OCI-LY1 (cell line): ENCODE results near the gene ZNF354C.

Experiments
- EZH2 ChIP-seq: fragments of 200-600 bp; sonication (generic), shearing (Covaris generic); IDR thresholded peaks from 2 replicates; pipeline ENCODE4 v1.8.0; 2017; ENCODE audit warnings: borderline replicate concordance, mixed run types, mild to moderate bottlenecking, antibody characterized with exemption, low read length, moderate library complexity, mixed read lengths
- TF ChIP-seq, protein P1 (sequence below): fragments of 200-600 bp; sonication (generic), shearing (Covaris generic); IDR thresholded peaks from 2 replicates; pipeline ENCODE4 v1.5.1; 2017; ENCODE audit warnings: mild to moderate bottlenecking, antibody characterized with exemption, low read length, moderate library complexity, mixed read lengths

DNA sequence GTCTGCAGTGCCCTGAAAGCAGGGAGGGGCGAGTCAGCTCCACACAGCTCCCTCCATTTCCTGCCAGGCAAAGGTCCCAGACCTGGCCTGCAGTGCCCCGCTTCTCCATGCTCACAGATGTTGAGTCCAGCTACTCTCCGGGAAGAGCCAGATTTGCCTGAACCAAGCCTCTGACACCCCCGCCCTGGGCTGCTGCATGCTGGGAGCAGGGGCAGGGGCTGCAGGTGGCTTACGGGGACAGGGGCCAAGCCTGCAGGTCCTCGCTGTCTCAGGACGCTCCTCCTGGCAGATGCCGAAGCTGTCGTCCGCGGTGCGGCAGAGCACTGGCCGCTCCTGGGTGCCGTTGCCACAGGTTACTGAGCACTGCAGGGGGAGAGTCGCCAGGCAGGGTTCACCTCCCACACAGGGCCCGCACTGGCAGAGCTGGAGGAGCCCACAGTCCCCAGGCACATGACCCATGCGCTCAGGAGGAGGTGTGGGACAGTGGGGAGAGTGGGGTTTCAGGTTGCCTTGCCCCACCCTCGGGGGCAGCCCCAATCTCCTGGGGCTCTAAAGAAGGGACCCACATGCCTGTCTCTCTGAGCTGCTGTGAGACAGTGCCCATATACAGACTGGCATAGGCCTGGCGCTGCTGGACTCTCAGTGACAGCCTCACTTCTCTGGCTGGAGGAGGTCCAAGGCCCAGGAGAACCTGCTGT, 62.4 kb downstream of the ZNF354C start:
- TF ChIP-seq, protein P1, sequence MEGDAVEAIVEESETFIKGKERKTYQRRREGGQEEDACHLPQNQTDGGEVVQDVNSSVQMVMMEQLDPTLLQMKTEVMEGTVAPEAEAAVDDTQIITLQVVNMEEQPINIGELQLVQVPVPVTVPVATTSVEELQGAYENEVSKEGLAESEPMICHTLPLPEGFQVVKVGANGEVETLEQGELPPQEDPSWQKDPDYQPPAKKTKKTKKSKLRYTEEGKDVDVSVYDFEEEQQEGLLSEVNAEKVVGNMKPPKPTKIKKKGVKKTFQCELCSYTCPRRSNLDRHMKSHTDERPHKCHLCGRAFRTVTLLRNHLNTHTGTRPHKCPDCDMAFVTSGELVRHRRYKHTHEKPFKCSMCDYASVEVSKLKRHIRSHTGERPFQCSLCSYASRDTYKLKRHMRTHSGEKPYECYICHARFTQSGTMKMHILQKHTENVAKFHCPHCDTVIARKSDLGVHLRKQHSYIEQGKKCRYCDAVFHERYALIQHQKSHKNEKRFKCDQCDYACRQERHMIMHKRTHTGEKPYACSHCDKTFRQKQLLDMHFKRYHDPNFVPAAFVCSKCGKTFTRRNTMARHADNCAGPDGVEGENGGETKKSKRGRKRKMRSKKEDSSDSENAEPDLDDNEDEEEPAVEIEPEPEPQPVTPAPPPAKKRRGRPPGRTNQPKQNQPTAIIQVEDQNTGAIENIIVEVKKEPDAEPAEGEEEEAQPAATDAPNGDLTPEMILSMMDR: no peak
- TF ChIP-seq EZH2: no peak
